GM19025 (cell line): ENCODE data around the gene FMNL2.

Experiments
- ATAC-seq: cut with Tn5 transposase; IDR thresholded peaks from one replicate; pipeline ENCODE4 v1.9.1; 2021; ENCODE audit warnings: mild to moderate bottlenecking, low read depth, moderate library complexity; ENCODE audit not compliant: unreplicated experiment

The FMNL2 gene

GRCh38 chr2:152598975-152599759, 264.2 kb downstream of the FMNL2 start:
- no peak for ATAC-seq

GRCh38 chr2:152600051-152600657, 265.2 kb downstream of the FMNL2 start:
- ATAC-seq = no peak

- ATAC-seq = no peak
These were observed 265.7 kb downstream of the FMNL2 start for GRCh38 chr2:152600697-152601096.

- ATAC-seq = no peak
These were observed 267.8 kb downstream of the FMNL2 start for GRCh38 chr2:152602750-152603149.

- no peak for ATAC-seq
These were observed 268.2 kb downstream of the FMNL2 start for GRCh38 chr2:152603166-152603565.

DNA sequence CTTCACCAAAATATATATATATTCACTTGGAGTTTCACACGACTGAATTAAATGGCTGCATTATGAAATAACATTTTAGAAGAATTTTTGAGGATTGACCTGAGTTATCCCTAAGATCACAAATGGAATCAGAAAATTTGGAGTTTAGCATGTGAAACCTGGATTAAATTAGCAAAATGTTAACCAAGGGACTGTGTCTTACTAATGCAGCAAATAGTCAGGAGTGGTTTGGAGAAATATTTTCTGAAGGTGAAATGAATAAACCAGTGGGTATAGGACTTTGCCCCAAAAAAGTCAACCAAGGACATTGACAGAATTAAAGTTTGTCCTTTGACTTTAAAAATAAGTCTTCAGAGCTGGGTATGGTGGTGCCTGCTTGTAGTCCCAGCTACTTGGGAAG, 271.1 kb downstream of the FMNL2 start:
- ATAC-seq = no peak

GRCh38 chr2:152606941-152607340, 272.0 kb downstream of the FMNL2 start:
- ATAC-seq = no peak

GRCh38 chr2:152607793-152608300, 272.9 kb downstream of the FMNL2 start:
- no peak for ATAC-seq

GRCh38 chr2:152609154-152609553, 274.2 kb downstream of the FMNL2 start:
- ATAC-seq = no peak

- no peak for ATAC-seq
These were observed 274.7 kb downstream of the FMNL2 start for GRCh38 chr2:152609699-152610098.

DNA sequence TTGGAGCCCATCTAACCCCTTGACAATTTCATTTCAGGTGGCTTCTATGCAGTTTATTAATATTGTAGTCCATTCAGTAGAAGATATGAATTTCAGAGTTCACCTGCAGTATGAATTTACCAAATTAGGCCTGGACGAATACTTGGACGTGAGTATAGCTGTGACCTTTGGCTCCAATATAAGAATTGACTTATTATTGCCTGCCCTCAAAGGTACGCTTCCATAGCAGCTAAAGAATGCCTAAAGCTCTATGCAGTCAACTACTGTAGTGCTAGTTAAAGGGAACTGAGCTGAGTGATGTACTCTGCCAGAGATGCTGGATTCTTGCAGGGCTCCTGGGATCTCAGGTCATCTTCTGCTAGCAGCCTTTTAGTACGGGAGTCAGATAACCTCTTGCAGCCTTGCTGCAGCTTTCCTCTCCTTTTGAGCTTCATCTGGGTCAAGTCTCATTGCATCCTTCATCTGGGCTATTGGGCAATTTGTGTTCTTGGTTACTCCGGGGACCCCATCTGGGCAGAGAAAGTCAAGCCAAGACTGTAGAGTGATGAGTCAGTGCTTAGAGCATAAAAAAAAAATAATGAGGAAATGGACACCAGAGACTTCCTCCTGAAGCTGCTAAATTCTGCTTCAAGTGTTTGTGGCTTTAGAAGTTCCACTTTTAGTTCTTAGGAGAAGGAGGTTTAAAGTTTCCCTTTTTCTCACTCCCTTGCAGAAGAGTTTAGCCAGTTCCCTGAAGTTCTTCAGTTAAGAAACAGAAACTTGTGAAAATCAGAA, 276.7 kb downstream of the FMNL2 start:
- ATAC-seq = peak; percentile 82

DNA sequence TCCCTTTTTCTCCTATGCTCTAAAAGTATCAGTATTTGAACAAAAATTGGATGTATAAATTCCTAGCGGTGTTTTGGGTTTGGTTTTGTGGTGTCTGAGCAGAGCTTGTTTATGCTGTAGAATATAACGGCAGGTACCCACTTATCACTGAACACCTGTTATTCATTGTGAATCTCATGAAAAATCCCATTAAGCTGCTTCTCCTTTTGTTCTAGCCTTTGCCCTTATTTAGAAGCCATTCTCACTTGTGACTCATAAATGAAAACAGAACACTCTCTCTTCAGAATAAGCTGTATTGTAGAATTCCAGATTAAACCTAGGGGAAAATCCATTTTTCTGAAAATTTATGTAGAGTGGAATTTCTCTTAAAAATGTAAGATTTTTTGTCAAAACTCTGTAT, 278.3 kb downstream of the FMNL2 start:
- ATAC-seq = no peak

- ATAC-seq = no peak
These were observed 280.2 kb downstream of the FMNL2 start for GRCh38 chr2:152615177-152615576.

- no peak for ATAC-seq
These were observed 282.6 kb downstream of the FMNL2 start for GRCh38 chr2:152617456-152618192.

DNA sequence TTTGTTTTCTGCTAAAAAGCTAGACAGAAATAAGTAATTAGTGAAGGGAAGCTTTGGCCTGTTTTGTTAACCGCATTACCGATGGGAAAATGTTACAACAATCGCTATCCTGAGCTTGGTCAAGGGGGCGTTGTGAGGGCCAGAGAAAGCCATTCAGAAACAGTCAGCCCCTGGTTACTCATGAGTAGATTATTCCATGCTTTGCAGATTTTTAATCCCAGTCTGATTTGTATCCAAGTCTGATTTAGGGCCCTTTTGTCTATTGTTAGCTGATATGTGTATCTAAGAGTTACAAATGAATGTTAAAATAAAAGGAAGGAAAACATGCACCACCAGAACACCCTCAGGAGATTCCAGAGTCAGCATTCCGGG, 283.2 kb downstream of the FMNL2 start:
- ATAC-seq = no peak

DNA sequence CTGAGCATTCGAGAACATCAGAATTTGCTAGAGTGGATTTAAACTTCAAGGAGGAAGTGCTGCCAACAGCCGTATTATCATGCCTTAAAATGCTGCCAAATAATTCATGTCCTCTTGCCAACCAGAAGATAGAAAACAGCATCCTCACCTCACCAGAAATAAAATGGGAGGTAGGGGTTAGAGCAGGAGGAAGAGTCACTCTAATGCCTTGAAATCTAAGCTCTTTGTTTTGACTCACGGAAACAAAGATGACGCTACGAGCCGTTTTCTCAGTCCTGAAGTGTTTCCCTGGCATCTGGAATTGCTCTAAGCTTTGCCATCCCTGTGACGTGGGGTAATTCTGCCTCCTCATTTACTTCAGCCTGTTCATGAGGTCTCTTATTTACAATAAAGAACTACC, 285.2 kb downstream of the FMNL2 start:
- no peak for ATAC-seq

DNA sequence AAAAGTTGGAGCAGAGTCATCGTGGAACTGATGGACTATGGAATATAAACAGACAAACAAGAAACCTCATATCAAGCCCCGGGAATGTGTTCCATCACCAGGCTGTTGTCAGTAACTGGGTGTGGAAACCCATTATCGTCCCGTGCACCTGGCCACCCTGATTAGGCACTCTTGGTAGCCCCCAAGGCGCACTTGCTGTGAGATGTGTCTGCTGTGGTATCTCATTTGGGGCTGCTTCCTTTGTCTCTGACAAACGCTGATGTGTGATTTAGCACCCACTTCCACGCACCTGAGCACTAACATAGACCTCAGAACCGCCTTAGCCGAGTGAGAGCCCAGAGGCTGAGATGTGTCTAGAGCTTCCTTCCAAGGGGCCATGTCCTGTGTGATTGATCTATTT, 286.0 kb downstream of the FMNL2 start:
- ATAC-seq = no peak

- no peak for ATAC-seq
These were observed 287.2 kb downstream of the FMNL2 start for GRCh38 chr2:152622219-152622618.

DNA sequence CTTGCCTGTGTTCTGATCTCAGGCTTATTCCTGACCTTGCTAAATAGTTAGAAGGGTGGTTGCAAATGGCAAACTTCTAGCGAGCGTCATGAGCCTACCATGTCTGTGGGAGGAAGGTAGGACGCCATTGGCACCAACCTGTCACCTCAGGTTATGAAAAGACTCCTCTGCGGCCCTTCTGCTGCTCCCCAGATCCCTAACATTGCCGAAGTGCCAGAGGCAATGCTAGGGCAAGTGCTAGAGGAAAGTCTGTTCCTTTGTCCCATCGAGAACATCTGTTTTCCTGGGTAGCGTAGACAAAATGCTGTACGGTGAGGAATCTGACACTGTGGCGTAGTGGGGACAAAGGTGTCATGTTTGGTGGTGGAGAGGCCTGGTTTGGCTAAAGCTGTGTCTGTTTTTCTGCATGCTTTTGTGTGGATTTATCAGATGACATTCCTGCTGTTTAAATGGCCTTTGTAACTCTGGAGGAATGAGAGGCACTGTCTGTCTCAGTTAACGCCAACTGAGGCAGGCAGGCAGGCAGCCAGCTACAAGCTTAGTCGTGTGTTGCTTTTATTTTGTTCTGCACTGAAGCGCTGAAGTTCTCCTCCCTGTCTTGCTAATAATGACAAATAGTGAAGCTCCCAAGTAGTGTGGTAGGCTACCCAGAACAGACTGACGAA, 288.2 kb downstream of the FMNL2 start:
- ATAC-seq = no peak

DNA sequence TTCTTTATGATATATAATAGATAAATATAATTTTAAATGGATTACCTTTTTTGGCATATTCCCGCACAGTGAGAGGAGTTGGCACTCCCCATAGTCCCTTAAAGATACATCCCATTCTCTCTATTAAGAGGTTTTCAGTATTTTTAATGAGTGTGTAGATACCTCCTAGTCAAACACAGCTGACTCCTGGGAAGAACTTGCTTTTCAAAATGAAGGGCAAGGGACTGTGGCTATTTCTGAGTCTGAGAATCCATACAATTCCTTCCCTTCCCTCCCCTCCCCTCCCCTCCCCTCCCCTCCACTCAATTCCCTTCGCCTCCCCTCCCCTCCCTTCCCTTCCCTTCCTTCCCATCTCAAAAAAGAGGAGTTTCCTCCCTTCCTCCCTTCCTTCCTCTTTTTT, 288.8 kb downstream of the FMNL2 start:
- ATAC-seq = no peak
